NT2/D1 (cell line): ENCODE data around the gene TPBGL.

Experiments
- DNase-seq: peaks from one replicate; pipeline ENCODE4 v3.0.0-alpha.2; 2011; ENCODE audit warnings: low read depth, low spot score
- H3K27me3 ChIP-seq: 2 replicates; pipeline ENCODE4 v1.6.0; 2011; ENCODE audit warnings: mild to moderate bottlenecking; ENCODE audit not compliant: insufficient read length, insufficient read depth
- H3K36me3 ChIP-seq: 2 replicates; pipeline ENCODE4 v1.6.1; 2011; ENCODE audit warnings: mild to moderate bottlenecking, low read length, mixed read lengths; ENCODE audit not compliant: insufficient read depth, insufficient read length
- H3K4me1 ChIP-seq: 2 replicates; pipeline ENCODE4 v1.5.1; 2011; ENCODE audit not compliant: insufficient read depth, insufficient read length
- H3K4me3 ChIP-seq: 2 replicates; pipeline ENCODE4 v1.5.1; 2011; ENCODE audit warnings: low read depth; ENCODE audit not compliant: insufficient read length
- H3K9ac ChIP-seq: 2 replicates; pipeline ENCODE4 v1.6.0; 2011; ENCODE audit warnings: low read depth; ENCODE audit not compliant: insufficient read length
- H3K9me3 ChIP-seq: 2 replicates; pipeline ENCODE4 v1.5.1; 2011; ENCODE audit warnings: mild to moderate bottlenecking, low read length; ENCODE audit not compliant: insufficient read depth
- SUZ12 ChIP-seq: IDR thresholded peaks from 2 replicates; pipeline ENCODE4 v1.6.1; 2011; ENCODE audit not compliant: insufficient read length, insufficient read depth; ENCODE audit errors: extremely low read depth
- YY1 ChIP-seq: IDR thresholded peaks from 2 replicates; pipeline ENCODE4 v1.6.1; 2011; ENCODE audit not compliant: insufficient read length, insufficient read depth
- ZNF274 ChIP-seq: IDR thresholded peaks from 2 replicates; pipeline ENCODE4 v1.6.1; 2011; ENCODE audit warnings: mild to moderate bottlenecking, low read depth, low read length

TPBGL gene

DNA sequence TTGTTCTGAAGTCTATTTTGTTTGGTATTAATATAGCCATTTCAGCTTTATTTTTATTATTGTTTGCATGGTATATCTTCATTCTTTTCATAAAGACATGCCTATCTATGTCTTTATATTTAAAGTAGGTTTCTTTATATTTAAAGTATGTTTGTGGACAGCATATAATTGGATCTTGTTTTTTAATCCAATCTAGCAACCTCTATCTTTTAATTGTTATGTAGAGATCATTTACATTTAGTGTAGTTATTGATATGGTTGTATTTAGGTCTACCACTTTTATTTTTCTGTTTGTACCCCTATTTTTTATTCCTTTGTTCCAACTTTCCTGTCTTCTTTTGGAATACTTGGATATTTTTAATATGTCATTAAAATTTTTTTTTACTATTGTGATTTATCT lies 13.8 kb downstream of the TPBGL start:
- Histone ChIP-seq H3K9me3 (peaks cover 11% of the 10 kb centered on the region; the same call in 1 of the 2 replicates), H3K4me1 (no peaks in the 10 kb centered on the region), H3K4me3 (no peak overlapping the region), H3K9ac (no peak overlapping the region), H3K27me3 (no peaks in the 10 kb centered on the region), H3K36me3 (no peaks in the 10 kb centered on the region)
- TF ChIP-seq SUZ12 (no peak), ZNF274 (no peak), YY1 (no peak)
- no peak for DNase-seq

DNA sequence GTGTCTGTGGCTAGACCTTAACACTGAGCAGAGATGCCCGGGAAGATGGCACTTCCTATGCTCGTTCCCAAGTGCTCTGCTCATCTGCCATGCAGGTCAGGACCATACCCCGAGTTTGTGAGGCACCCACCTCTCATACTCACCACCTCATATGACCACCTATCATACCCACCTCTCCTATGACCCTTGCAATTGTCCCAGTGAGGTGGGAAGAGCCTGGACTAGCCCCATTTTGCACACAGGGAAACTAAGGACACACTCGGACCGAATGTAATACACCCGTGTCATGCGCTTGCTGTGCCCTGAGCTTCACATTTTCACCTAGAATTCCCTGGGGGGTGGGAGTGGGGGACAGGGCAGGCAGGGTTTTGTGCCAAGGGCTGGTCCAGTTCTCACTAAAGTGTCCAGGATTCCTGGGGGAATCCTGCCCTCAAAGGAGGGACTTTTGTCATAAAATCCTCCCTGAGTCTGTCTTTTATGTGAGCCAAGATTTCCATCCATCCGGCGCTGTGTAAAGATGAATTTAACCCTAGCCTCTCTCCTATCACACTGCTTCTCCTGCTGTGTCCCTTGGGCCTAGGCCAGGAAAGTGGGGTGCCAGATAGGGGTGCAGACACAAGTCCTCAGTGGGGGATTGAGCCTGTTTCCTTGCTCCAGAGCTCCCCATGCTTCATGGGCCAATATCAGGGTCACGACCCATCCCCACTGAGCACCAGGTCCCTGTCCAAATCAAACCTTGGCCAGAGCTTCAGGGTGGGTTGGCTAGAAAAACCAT lies 20.0 kb downstream of the TPBGL start:
- DNase-seq, result no peak
- no peak overlapping the region for H3K4me3 ChIP-seq
- H3K4me1 ChIP-seq, result peaks cover 7% of the 10 kb centered on the region
- H3K9ac ChIP-seq, result no peak overlapping the region
- TF ChIP-seq ZNF274, result no peak
- no peak for TF ChIP-seq SUZ12
- TF ChIP-seq YY1, result no peak
- no peaks in the 10 kb centered on the region for H3K9me3 ChIP-seq
- H3K27me3 ChIP-seq, result no peaks in the 10 kb centered on the region
- peaks cover 14% of the 10 kb centered on the region for H3K36me3 ChIP-seq

DNA sequence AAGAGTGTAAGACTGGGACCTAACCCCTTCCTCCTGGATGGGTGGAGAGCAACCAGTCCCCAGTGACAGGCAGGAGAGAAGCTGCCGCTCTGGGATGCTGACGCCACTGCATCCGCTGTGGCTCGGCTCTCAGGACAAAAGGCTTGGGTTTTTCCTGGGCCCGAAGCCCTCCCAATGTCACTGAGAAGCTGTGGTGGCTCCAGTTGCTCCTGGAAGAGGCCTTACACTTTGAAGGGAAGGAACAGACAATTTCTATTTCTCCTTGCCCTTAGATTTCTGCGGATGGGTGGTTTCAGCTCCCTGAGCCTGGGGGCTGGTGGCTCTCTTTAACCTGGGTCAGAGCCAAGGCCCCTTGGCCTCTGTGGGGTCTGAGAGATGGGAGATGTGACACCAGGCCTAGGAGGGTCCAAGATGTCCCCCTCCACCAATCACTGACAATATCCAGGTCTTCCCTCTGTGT lies 21.4 kb downstream of the TPBGL start:
- Histone ChIP-seq H3K9ac (no peak overlapping the region), H3K4me1 (peaks cover 7% of the 10 kb centered on the region), H3K4me3 (no peak overlapping the region), H3K36me3 (peaks cover 27% of the 10 kb centered on the region), H3K9me3 (no peaks in the 10 kb centered on the region), H3K27me3 (no peaks in the 10 kb centered on the region)
- TF ChIP-seq YY1 (no peak), ZNF274 (no peak), SUZ12 (no peak)
- no peak for DNase-seq

GRCh38 chr11:75262436-75262835 lies 21.9 kb downstream of the TPBGL start:
- no peaks in the 10 kb centered on the region for H3K9me3 ChIP-seq
- H3K4me3 ChIP-seq, result no peak overlapping the region
- no peak for DNase-seq
- TF ChIP-seq SUZ12 (no peak), ZNF274 (no peak), YY1 (no peak)
- no peaks in the 10 kb centered on the region for H3K27me3 ChIP-seq
- H3K9ac ChIP-seq, result no peak overlapping the region
- peaks cover 7% of the 10 kb centered on the region for H3K4me1 ChIP-seq
- peaks cover 32% of the 10 kb centered on the region for H3K36me3 ChIP-seq

DNA sequence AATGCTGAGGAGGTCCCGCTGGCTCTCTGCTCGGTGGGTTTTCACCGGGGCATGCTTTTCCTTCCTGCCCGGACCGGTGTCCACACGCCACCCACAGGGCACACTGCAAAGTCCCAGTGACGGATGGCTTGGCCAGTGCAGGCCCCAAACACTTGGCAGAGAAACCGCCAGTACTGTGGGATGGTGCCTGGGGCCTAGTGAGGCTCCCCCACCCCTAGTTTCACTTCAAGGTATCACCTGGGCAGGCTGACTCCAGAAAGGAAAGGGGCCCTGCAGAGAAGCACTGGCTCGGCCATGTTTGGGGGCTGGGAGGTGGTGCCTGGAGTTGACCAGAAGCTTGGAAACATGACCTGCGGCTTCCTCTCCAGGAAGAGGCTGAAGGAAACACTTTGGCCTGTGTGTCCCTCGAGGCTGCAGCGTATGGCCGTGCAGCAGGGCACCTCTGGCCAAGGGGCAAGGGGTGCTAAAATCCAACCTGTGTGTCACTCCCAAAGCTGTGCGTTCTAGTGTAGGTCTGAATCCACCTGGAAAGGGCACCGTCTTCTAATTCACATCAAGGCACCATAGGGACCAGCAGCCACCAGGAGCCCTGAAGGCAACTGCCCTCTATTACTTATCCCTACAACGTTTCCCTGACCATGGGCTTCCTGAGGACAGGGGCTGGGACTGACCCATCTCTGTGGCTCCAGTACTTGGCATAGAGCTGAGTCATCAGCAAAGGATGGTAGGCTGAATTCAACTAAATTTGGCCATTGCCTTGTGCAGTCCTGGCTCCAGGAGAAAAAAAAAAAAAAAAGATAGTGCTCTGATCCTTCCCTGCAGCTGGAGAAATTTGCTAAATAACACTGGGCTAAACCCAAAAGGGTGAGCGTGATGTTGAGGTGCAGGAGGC lies 22.6 kb downstream of the TPBGL start:
- H3K4me1 ChIP-seq, result peaks cover 7% of the 10 kb centered on the region
- peaks cover 37% of the 10 kb centered on the region for H3K36me3 ChIP-seq
- no peaks in the 10 kb centered on the region for H3K9me3 ChIP-seq
- TF ChIP-seq YY1 (no peak), ZNF274 (no peak), SUZ12 (no peak)
- H3K9ac ChIP-seq, result no peak overlapping the region
- DNase-seq, result no peak
- H3K4me3 ChIP-seq, result no peak overlapping the region
- no peaks in the 10 kb centered on the region for H3K27me3 ChIP-seq

GRCh38 chr11:75263944-75264349 lies 23.4 kb downstream of the TPBGL start:
- DNase-seq, result no peak
- H3K4me1 ChIP-seq, result peaks cover 7% of the 10 kb centered on the region
- H3K9me3 ChIP-seq, result no peaks in the 10 kb centered on the region
- no peak overlapping the region for H3K9ac ChIP-seq
- TF ChIP-seq SUZ12 (no peak), ZNF274 (no peak), YY1 (no peak)
- H3K36me3 ChIP-seq, result peaks cover 42% of the 10 kb centered on the region
- H3K27me3 ChIP-seq, result no peaks in the 10 kb centered on the region
- no peak overlapping the region for H3K4me3 ChIP-seq

GRCh38 chr11:75264356-75264755 lies 23.8 kb downstream of the TPBGL start:
- TF ChIP-seq SUZ12 (no peak), ZNF274 (no peak), YY1 (no peak)
- Histone ChIP-seq H3K36me3 (peaks cover 46% of the 10 kb centered on the region), H3K4me1 (peaks cover 7% of the 10 kb centered on the region), H3K9ac (no peak overlapping the region), H3K4me3 (no peak overlapping the region), H3K27me3 (no peaks in the 10 kb centered on the region), H3K9me3 (no peaks in the 10 kb centered on the region)
- no peak for DNase-seq
